ENCODE results near the gene BPIFA1. TPM values are rescaled to one million over a fixed set of nuclear protein-coding genes. Genes with fewer than 3 reads are reported as not detected.

BPIFA1 gene
- total RNA-seq, 1 donor from 2014 or later = not detected

GRCh38 chr20:33231237-33231636 is 4.6 kb upstream of the BPIFA1 start:
- no peak for DNase-seq (ENCODE audit: low read depth)
- H3K27me3 ChIP-seq (ENCODE audit: insufficient read depth, low read length) = peaks cover 10% of the 10 kb centered on the region
- H3K27me3 Mint-ChIP-seq (ENCODE audit: low read depth, unreplicated experiment) = peaks cover 67% of the 10 kb centered on the region
- H3K79me2 ChIP-seq (ENCODE audit: insufficient read depth, low read length) = no peaks in the 10 kb centered on the region
- H3K9me3 Mint-ChIP-seq (ENCODE audit: unreplicated experiment) = peaks cover under 1% of the 10 kb centered on the region
- no peak overlapping the region for H3K9ac ChIP-seq (ENCODE audit: low read length)
- no peak overlapping the region for H2AFZ ChIP-seq (ENCODE audit: low read depth, low read length)
- no peaks in the 10 kb centered on the region for H3K9me3 ChIP-seq (ENCODE audit: insufficient read depth, low read depth, low read length)
- no peaks in the 10 kb centered on the region for H3K4me1 Mint-ChIP-seq (ENCODE audit: low read depth, unreplicated experiment)
- no peaks in the 10 kb centered on the region for H3K4me1 ChIP-seq (ENCODE audit: insufficient read depth, low read length)
- H3K27ac Mint-ChIP-seq (ENCODE audit: unreplicated experiment) = no peak overlapping the region
- H4K20me1 ChIP-seq (ENCODE audit: insufficient read depth, low read length) = no peaks in the 10 kb centered on the region
- H3K4me2 ChIP-seq (ENCODE audit: low read length) = no peak overlapping the region
- H3K36me3 Mint-ChIP-seq (ENCODE audit: low read depth, unreplicated experiment) = no peaks in the 10 kb centered on the region
- no peaks in the 10 kb centered on the region for H3K36me3 ChIP-seq (ENCODE audit: insufficient read depth, low read length)
- H3K27ac ChIP-seq (ENCODE audit: low read depth, low read length) = no peak overlapping the region
- TF ChIP-seq EZH2 (IDR thresholded peaks at IDR 0.05; ENCODE audit: insufficient read depth, low read length) = no peak
- no peak for TF ChIP-seq CTCF (IDR thresholded peaks at IDR 0.05; ENCODE audit: insufficient read depth, low read depth, low read length)
- no peak overlapping the region for H3K4me3 Mint-ChIP-seq (ENCODE audit: unreplicated experiment)
- H3K4me3 ChIP-seq (ENCODE audit: insufficient read depth, low read depth, low read length) = no peak overlapping the region
- FAIRE-seq = no peak

- Mint-ChIP-seq H3K27ac (ENCODE audit: unreplicated experiment) (no peak overlapping the region), H3K9me3 (ENCODE audit: unreplicated experiment) (peaks cover 4% of the 10 kb centered on the region), H3K4me1 (ENCODE audit: low read depth, unreplicated experiment) (no peaks in the 10 kb centered on the region), H3K4me3 (ENCODE audit: unreplicated experiment) (no peak overlapping the region), H3K36me3 (ENCODE audit: low read depth, unreplicated experiment) (no peaks in the 10 kb centered on the region), H3K27me3 (ENCODE audit: low read depth, unreplicated experiment) (peaks cover 64% of the 10 kb centered on the region)
- Histone ChIP-seq H3K4me1 (ENCODE audit: insufficient read depth, low read length) (no peaks in the 10 kb centered on the region), H3K27me3 (ENCODE audit: insufficient read depth, low read length) (peaks cover 10% of the 10 kb centered on the region), H3K9me3 (ENCODE audit: insufficient read depth, low read depth, low read length) (no peaks in the 10 kb centered on the region), H3K79me2 (ENCODE audit: insufficient read depth, low read length) (no peaks in the 10 kb centered on the region), H3K4me3 (ENCODE audit: insufficient read depth, low read depth, low read length) (no peak overlapping the region), H3K36me3 (ENCODE audit: insufficient read depth, low read length) (no peaks in the 10 kb centered on the region), H4K20me1 (ENCODE audit: insufficient read depth, low read length) (no peaks in the 10 kb centered on the region), H2AFZ (ENCODE audit: low read depth, low read length) (no peak overlapping the region), H3K27ac (ENCODE audit: low read depth, low read length) (no peak overlapping the region), H3K9ac (ENCODE audit: low read length) (no peak overlapping the region), H3K4me2 (ENCODE audit: low read length) (no peak overlapping the region)
- FAIRE-seq = no peak
- TF ChIP-seq EZH2 (IDR thresholded peaks at IDR 0.05; ENCODE audit: insufficient read depth, low read length) (no peak), CTCF (IDR thresholded peaks at IDR 0.05; ENCODE audit: insufficient read depth, low read depth, low read length) (no peak)
- DNase-seq (ENCODE audit: low read depth) = no peak
Measured at GRCh38 chr20:33232486-33233072, 3.2 kb upstream of the BPIFA1 start.

- no peak overlapping the region for H3K4me3 ChIP-seq (ENCODE audit: insufficient read depth, low read depth, low read length)
- no peak overlapping the region for H3K9ac ChIP-seq (ENCODE audit: low read length)
- no peak overlapping the region for H3K27ac Mint-ChIP-seq (ENCODE audit: unreplicated experiment)
- H3K4me1 ChIP-seq (ENCODE audit: insufficient read depth, low read length) = no peaks in the 10 kb centered on the region
- no peak overlapping the region for H3K27ac ChIP-seq (ENCODE audit: low read depth, low read length)
- no peaks in the 10 kb centered on the region for H3K36me3 ChIP-seq (ENCODE audit: insufficient read depth, low read length)
- peaks cover 10% of the 10 kb centered on the region for H3K27me3 ChIP-seq (ENCODE audit: insufficient read depth, low read length)
- H3K4me3 Mint-ChIP-seq (ENCODE audit: unreplicated experiment) = no peak overlapping the region
- peaks cover 4% of the 10 kb centered on the region for H3K9me3 Mint-ChIP-seq (ENCODE audit: unreplicated experiment)
- DNase-seq (ENCODE audit: low read depth) (no peak), FAIRE-seq (no peak)
- H4K20me1 ChIP-seq (ENCODE audit: insufficient read depth, low read length) = no peaks in the 10 kb centered on the region
- no peaks in the 10 kb centered on the region for H3K36me3 Mint-ChIP-seq (ENCODE audit: low read depth, unreplicated experiment)
- no peak overlapping the region for H2AFZ ChIP-seq (ENCODE audit: low read depth, low read length)
- H3K4me1 Mint-ChIP-seq (ENCODE audit: low read depth, unreplicated experiment) = no peaks in the 10 kb centered on the region
- H3K9me3 ChIP-seq (ENCODE audit: insufficient read depth, low read depth, low read length) = no peaks in the 10 kb centered on the region
- TF ChIP-seq CTCF (IDR thresholded peaks at IDR 0.05; ENCODE audit: insufficient read depth, low read depth, low read length) (no peak), EZH2 (IDR thresholded peaks at IDR 0.05; ENCODE audit: insufficient read depth, low read length) (no peak)
- peaks cover 60% of the 10 kb centered on the region for H3K27me3 Mint-ChIP-seq (ENCODE audit: low read depth, unreplicated experiment)
- H3K4me2 ChIP-seq (ENCODE audit: low read length) = no peak overlapping the region
- H3K79me2 ChIP-seq (ENCODE audit: insufficient read depth, low read length) = no peaks in the 10 kb centered on the region
Measured at GRCh38 chr20:33233129-33233774, 2.5 kb upstream of the BPIFA1 start.

Data from astrocyte (in vitro differentiated cells and primary cell).